ENCODE measurements around the gene SHMT1.
A peak's percentile ranks its signal among the peaks of the same experiment; 100 is the strongest.
"Not testable (repeated sequence)": the region's sequence is repeated elsewhere in the genome, so short reads cannot be mapped to it uniquely, and the experiment has no call there.

SHMT1 gene

DNA sequence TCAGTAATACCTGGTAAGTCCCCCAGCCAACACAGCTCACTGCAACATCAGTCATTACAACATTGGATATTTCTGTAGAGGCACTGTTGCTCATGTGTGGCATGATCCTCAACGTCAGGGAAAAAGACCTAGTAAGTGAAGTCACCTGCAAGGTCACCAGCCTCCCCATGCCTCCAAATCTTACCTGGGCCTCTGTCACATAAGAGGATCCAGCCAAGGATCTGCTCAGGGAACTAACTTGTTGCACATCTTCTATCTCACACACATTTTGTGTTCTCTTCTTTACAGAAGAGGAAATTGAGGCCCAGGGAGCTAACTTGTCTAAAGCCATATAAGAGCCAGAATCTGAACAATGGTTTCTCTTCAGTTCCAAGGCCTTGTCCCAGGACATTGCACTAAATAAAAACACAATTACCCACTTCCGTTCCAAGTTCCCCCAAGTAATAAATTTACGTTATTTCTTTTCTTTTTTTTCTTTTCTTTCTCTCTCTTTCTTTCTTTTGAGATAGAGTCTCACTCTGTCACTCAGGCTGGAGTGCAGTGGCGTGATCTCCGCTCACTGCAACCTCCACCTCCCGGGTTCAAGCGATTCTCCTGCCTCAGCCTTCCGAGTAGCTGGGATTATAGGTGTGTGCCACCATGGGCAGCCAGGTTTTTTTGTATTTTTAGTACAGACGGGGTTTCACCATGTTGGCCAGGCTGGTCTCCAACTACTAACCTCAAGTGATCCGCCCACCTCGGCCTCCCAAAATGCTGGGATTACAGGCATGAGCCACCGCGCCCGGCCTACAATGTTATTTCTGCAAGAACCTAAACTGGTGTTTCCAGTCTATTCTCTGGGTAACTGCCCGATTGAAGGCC, 1.3 kb downstream of the SHMT1 start:
- Mint-ChIP-seq H3K27ac (peak overlapping the region; percentile 49), H3K36me3 (ENCODE audit: low read depth) (peaks cover 8% of the 10 kb centered on the region), H3K4me3 (peak overlapping the region; percentile 87), H3K9me3 (no peaks in the 10 kb centered on the region), H3K27me3 (no peaks in the 10 kb centered on the region), H3K4me1 (ENCODE audit: low read depth) (peaks cover 14% of the 10 kb centered on the region)

GRCh38 chr17:18360518-18360917, 2.8 kb downstream of the SHMT1 start:
- H3K4me3 Mint-ChIP-seq, result no peak overlapping the region
- peaks cover 16% of the 10 kb centered on the region for H3K36me3 Mint-ChIP-seq (ENCODE audit: low read depth)
- H3K4me1 Mint-ChIP-seq (ENCODE audit: low read depth), result peaks cover 14% of the 10 kb centered on the region
- no peaks in the 10 kb centered on the region for H3K27me3 Mint-ChIP-seq
- H3K27ac Mint-ChIP-seq, result no peak overlapping the region
- no peaks in the 10 kb centered on the region for H3K9me3 Mint-ChIP-seq

- peaks cover 29% of the 10 kb centered on the region for H3K36me3 Mint-ChIP-seq (ENCODE audit: low read depth)
- H3K4me1 Mint-ChIP-seq (ENCODE audit: low read depth), result peaks cover under 1% of the 10 kb centered on the region
Measured at GRCh38 chr17:18356624-18357023, 6.7 kb downstream of the SHMT1 start.

GRCh38 chr17:18353541-18353940, 9.8 kb downstream of the SHMT1 start:
- no peaks in the 10 kb centered on the region for H3K9me3 Mint-ChIP-seq
- no peaks in the 10 kb centered on the region for H3K4me1 Mint-ChIP-seq (ENCODE audit: low read depth)
- H3K36me3 Mint-ChIP-seq (ENCODE audit: low read depth), result peaks cover 21% of the 10 kb centered on the region
- H3K27ac Mint-ChIP-seq, result no peak overlapping the region
- H3K27me3 Mint-ChIP-seq, result no peaks in the 10 kb centered on the region
- no peak overlapping the region for H3K4me3 Mint-ChIP-seq

More at GRCh38 chr17:18356624-18357023, 6.7 kb downstream of the SHMT1 start:
- no peaks in the 10 kb centered on the region for H3K9me3 Mint-ChIP-seq
- no peak overlapping the region for H3K4me3 Mint-ChIP-seq
- no peak overlapping the region for H3K27ac Mint-ChIP-seq
- no peaks in the 10 kb centered on the region for H3K27me3 Mint-ChIP-seq

DNA sequence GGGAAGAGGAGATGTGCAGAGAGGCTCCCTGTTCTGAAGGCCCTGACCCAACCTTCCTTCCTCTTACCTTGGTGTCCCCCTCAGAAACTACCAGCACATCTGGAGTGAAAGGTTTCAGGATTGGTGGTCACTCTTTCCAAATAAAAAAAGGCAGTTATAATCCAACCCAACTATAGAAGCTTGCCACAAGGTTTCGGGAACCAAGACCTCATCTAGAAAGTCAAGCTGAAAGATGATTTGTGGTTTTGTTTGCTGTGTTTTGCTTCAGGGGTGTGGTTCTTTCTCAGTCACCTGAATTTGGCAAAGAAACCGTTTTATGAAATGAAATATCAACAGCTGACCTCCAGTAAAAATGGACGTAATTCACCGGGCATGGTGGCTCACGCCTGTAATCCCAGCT, 19.3 kb downstream of the SHMT1 start:
- no peak overlapping the region for H3K27ac Mint-ChIP-seq

GRCh38 chr17:18339933-18340332, 23.4 kb downstream of the SHMT1 start:
- Mint-ChIP-seq H3K27ac (no peak overlapping the region), H3K36me3 (ENCODE audit: low read depth) (peaks cover 49% of the 10 kb centered on the region), H3K9me3 (no peaks in the 10 kb centered on the region), H3K4me1 (ENCODE audit: low read depth) (no peaks in the 10 kb centered on the region), H3K27me3 (no peaks in the 10 kb centered on the region), H3K4me3 (no peak overlapping the region)

More for the DNA sequence above, 19.3 kb downstream of the SHMT1 start:
- Mint-ChIP-seq H3K4me3 (no peak overlapping the region), H3K27me3 (no peaks in the 10 kb centered on the region), H3K9me3 (no peaks in the 10 kb centered on the region), H3K36me3 (ENCODE audit: low read depth) (peaks cover 50% of the 10 kb centered on the region), H3K4me1 (ENCODE audit: low read depth) (no peaks in the 10 kb centered on the region)

- H3K4me1 Mint-ChIP-seq (ENCODE audit: low read depth); H3K27me3 Mint-ChIP-seq; H3K4me3 Mint-ChIP-seq; H3K27ac Mint-ChIP-seq; H3K9me3 Mint-ChIP-seq: not testable (repeated sequence)
- H3K36me3 Mint-ChIP-seq (ENCODE audit: low read depth), result peaks cover 46% of the 10 kb centered on the region
Measured at GRCh38 chr17:18338158-18338557, 25.2 kb downstream of the SHMT1 start.

DNA sequence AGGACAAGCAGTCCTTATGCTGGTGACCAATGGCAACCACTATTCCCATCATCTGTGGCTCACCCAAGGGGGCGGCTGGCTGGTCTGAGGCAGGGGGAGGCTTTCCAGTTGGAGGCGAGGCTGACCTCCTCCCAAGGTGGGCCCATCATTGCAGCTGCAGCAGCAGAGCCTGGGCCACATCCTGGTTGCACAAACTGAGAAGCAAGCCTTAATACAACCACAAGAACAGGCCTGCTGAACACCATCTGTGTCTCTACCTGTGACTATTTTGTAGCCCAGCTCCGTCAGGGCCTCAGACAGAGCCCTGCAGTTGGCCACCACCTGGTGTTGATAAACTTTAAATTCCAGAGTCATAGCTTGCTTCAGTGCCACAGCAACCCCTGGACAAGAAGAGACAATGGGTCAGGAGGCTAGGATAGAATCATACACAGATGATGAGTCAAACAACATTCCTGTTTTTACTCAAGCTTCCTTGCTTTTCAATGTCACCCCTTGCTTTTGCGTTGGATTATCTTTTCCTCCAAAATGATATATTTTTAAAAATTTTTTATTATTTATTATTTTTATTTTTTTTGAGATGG, 30.4 kb downstream of the SHMT1 start:
- H3K9me3 Mint-ChIP-seq, result no peaks in the 10 kb centered on the region
- H3K4me3 Mint-ChIP-seq, result no peak overlapping the region
- H3K4me1 Mint-ChIP-seq (ENCODE audit: low read depth), result peaks cover 9% of the 10 kb centered on the region
- peaks cover 34% of the 10 kb centered on the region for H3K36me3 Mint-ChIP-seq (ENCODE audit: low read depth)
- peak overlapping the region; percentile 21 for H3K27ac Mint-ChIP-seq
- no peaks in the 10 kb centered on the region for H3K27me3 Mint-ChIP-seq

GRCh38 chr17:18331879-18332278, 31.5 kb downstream of the SHMT1 start:
- H3K36me3 Mint-ChIP-seq (ENCODE audit: low read depth), result peaks cover 35% of the 10 kb centered on the region

GRCh38 chr17:18328643-18329204, 34.6 kb downstream of the SHMT1 start:
- Mint-ChIP-seq H3K9me3 (no peaks in the 10 kb centered on the region), H3K36me3 (ENCODE audit: low read depth) (peaks cover 32% of the 10 kb centered on the region), H3K27ac (no peak overlapping the region), H3K4me3 (no peak overlapping the region), H3K4me1 (ENCODE audit: low read depth) (peaks cover 27% of the 10 kb centered on the region), H3K27me3 (no peaks in the 10 kb centered on the region)

More at GRCh38 chr17:18331879-18332278, 31.5 kb downstream of the SHMT1 start:
- H3K4me1 Mint-ChIP-seq (ENCODE audit: low read depth), result peaks cover 9% of the 10 kb centered on the region
- H3K27ac Mint-ChIP-seq, result no peak overlapping the region
- H3K27me3 Mint-ChIP-seq, result no peaks in the 10 kb centered on the region
- H3K9me3 Mint-ChIP-seq, result no peaks in the 10 kb centered on the region
- no peak overlapping the region for H3K4me3 Mint-ChIP-seq

DNA sequence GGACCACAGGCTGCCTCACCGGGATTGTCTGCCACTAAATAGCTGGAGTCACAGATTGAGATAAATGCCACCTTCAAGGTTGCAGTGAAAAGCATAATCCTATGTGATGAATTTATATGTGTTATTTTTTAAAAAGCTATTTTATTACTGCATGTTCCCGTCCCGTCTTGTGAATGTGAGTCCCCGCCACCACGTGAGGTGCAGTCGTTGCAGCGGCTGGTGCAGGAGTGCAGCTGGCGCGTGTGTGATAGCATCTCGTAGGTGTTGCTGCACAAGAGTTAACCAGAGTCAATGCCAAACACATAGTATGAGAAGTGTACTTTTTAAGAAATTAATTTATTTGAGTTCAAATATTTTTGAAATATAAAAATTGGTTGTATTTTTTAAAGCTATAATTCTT, 35.8 kb downstream of the SHMT1 start:
- Mint-ChIP-seq H3K4me1 (ENCODE audit: low read depth) (peaks cover 27% of the 10 kb centered on the region), H3K36me3 (ENCODE audit: low read depth) (peaks cover 32% of the 10 kb centered on the region), H3K27ac (peak overlapping the region; percentile 34), H3K27me3 (no peaks in the 10 kb centered on the region), H3K4me3 (no peak overlapping the region), H3K9me3 (no peaks in the 10 kb centered on the region)

- Mint-ChIP-seq H3K4me3 (no peak overlapping the region), H3K4me1 (ENCODE audit: low read depth) (peaks cover 24% of the 10 kb centered on the region), H3K9me3 (no peaks in the 10 kb centered on the region), H3K27ac (no peak overlapping the region), H3K36me3 (ENCODE audit: low read depth) (peaks cover 31% of the 10 kb centered on the region), H3K27me3 (no peaks in the 10 kb centered on the region)
Measured at GRCh38 chr17:18327093-18327492, 36.3 kb downstream of the SHMT1 start.

- Mint-ChIP-seq H3K27ac (peak overlapping the region; percentile 49), H3K4me3 (no peak overlapping the region), H3K9me3 (no peaks in the 10 kb centered on the region), H3K36me3 (ENCODE audit: low read depth) (peaks cover 26% of the 10 kb centered on the region), H3K4me1 (ENCODE audit: low read depth) (peaks cover 18% of the 10 kb centered on the region), H3K27me3 (no peaks in the 10 kb centered on the region)
Measured at GRCh38 chr17:18326572-18326971, 36.8 kb downstream of the SHMT1 start.

DNA sequence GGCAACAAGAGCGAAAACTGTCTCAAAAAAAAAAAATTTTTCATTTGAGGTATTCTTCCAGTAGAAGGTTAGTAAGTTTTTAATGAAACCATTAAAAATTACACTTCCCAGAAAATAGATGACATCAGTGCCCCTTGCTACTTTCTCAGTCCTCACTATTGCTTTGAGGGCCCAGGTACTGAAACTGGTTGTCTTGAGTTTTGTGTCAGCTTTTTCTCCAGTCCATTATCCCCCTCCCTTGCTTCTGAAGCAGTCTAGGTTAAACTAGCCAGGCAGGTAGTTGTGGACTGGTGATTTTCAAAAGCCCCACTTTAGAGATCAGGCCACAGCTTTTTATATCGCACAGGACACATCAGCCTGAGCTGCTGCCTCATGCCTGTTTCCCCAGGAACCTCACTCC, 37.3 kb downstream of the SHMT1 start:
- H3K4me1 Mint-ChIP-seq (ENCODE audit: low read depth), result peaks cover 18% of the 10 kb centered on the region
- H3K36me3 Mint-ChIP-seq (ENCODE audit: low read depth), result peaks cover 24% of the 10 kb centered on the region
- H3K27ac Mint-ChIP-seq, result peak overlapping the region; percentile 49
- no peak overlapping the region for H3K4me3 Mint-ChIP-seq
- no peaks in the 10 kb centered on the region for H3K27me3 Mint-ChIP-seq
- H3K9me3 Mint-ChIP-seq, result no peaks in the 10 kb centered on the region
